Measurements from ENCODE around the gene TBL1Y.
A peak's percentile ranks its signal among the peaks of the same experiment; 100 is the strongest.

TBL1Y gene

GRCh38 chrY:6948378-6948777 is 37.9 kb downstream of the TBL1Y start:
- no peak overlapping the region for H2AFZ ChIP-seq (ENCODE audit: low read depth, low read length)
- TF ChIP-seq EZH2phosphoT487 (IDR thresholded peaks at IDR 0.05; ENCODE audit: low read depth): no peak
- no peak for TF ChIP-seq CTCF (IDR thresholded peaks at IDR 0.05; ENCODE audit: low read depth, low read length)
- H3K9me3 ChIP-seq (ENCODE audit: insufficient read depth, low read length): no peaks in the 10 kb centered on the region
- no peaks in the 10 kb centered on the region for H4K20me1 ChIP-seq (ENCODE audit: insufficient read depth, low read length)
- no peak overlapping the region for H3K4me3 ChIP-seq (ENCODE audit: low read length)
- no peak overlapping the region for H3K27ac ChIP-seq (ENCODE audit: low read length)
- no peaks in the 10 kb centered on the region for H3K4me1 ChIP-seq (ENCODE audit: low read length)
- no peaks in the 10 kb centered on the region for H3K36me3 ChIP-seq (replicated peaks; ENCODE audit: low read depth, low read length)
- no peak overlapping the region for H3K9ac ChIP-seq (ENCODE audit: low read length)
- H3K79me2 ChIP-seq (ENCODE audit: low read length): no peaks in the 10 kb centered on the region
- no peak overlapping the region for H3K4me2 ChIP-seq (ENCODE audit: low read length)
- H3K27me3 ChIP-seq (ENCODE audit: low read depth, low read length): no peaks in the 10 kb centered on the region

GRCh38 chrY:6949947-6950346 is 39.5 kb downstream of the TBL1Y start:
- Histone ChIP-seq H3K27me3 (ENCODE audit: low read depth, low read length) (no peaks in the 10 kb centered on the region), H3K79me2 (ENCODE audit: low read length) (no peaks in the 10 kb centered on the region), H3K4me3 (ENCODE audit: low read length) (no peak overlapping the region), H3K9ac (ENCODE audit: low read length) (no peak overlapping the region), H4K20me1 (ENCODE audit: insufficient read depth, low read length) (no peaks in the 10 kb centered on the region), H3K36me3 (replicated peaks; ENCODE audit: low read depth, low read length) (no peaks in the 10 kb centered on the region), H3K4me2 (ENCODE audit: low read length) (no peak overlapping the region), H3K27ac (ENCODE audit: low read length) (no peak overlapping the region), H3K4me1 (ENCODE audit: low read length) (no peaks in the 10 kb centered on the region), H2AFZ (ENCODE audit: low read depth, low read length) (no peak overlapping the region), H3K9me3 (ENCODE audit: insufficient read depth, low read length) (no peaks in the 10 kb centered on the region)
- TF ChIP-seq CTCF (IDR thresholded peaks at IDR 0.05; ENCODE audit: low read depth, low read length) (no peak), EZH2phosphoT487 (IDR thresholded peaks at IDR 0.05; ENCODE audit: low read depth) (no peak)

GRCh38 chrY:6964732-6965131 is 54.2 kb downstream of the TBL1Y start:
- H3K36me3 ChIP-seq (replicated peaks; ENCODE audit: low read depth, low read length): no peaks in the 10 kb centered on the region
- no peaks in the 10 kb centered on the region for H3K4me1 ChIP-seq (ENCODE audit: low read length)
- H3K79me2 ChIP-seq (ENCODE audit: low read length): no peaks in the 10 kb centered on the region
- no peak overlapping the region for H3K9ac ChIP-seq (ENCODE audit: low read length)
- H3K27me3 ChIP-seq (ENCODE audit: low read depth, low read length): no peaks in the 10 kb centered on the region
- no peak overlapping the region for H3K4me3 ChIP-seq (ENCODE audit: low read length)
- no peak overlapping the region for H3K27ac ChIP-seq (ENCODE audit: low read length)
- H3K9me3 ChIP-seq (ENCODE audit: insufficient read depth, low read length): no peaks in the 10 kb centered on the region
- H4K20me1 ChIP-seq (ENCODE audit: insufficient read depth, low read length): no peaks in the 10 kb centered on the region
- TF ChIP-seq CTCF (IDR thresholded peaks at IDR 0.05; ENCODE audit: low read depth, low read length): peak; percentile 52
- no peak for TF ChIP-seq EZH2phosphoT487 (IDR thresholded peaks at IDR 0.05; ENCODE audit: low read depth)
- H3K4me2 ChIP-seq (ENCODE audit: low read length): peak overlapping the region; percentile 46; the same call in 1 of the 2 replicates
- no peak overlapping the region for H2AFZ ChIP-seq (ENCODE audit: low read depth, low read length)

GRCh38 chrY:6966521-6966920 is 56.0 kb downstream of the TBL1Y start:
- Histone ChIP-seq H2AFZ (ENCODE audit: low read depth, low read length) (no peak overlapping the region), H3K9me3 (ENCODE audit: insufficient read depth, low read length) (no peaks in the 10 kb centered on the region), H3K9ac (ENCODE audit: low read length) (no peak overlapping the region), H3K27me3 (ENCODE audit: low read depth, low read length) (no peaks in the 10 kb centered on the region), H3K36me3 (replicated peaks; ENCODE audit: low read depth, low read length) (no peaks in the 10 kb centered on the region), H3K79me2 (ENCODE audit: low read length) (no peaks in the 10 kb centered on the region), H4K20me1 (ENCODE audit: insufficient read depth, low read length) (no peaks in the 10 kb centered on the region), H3K4me2 (ENCODE audit: low read length) (no peak overlapping the region), H3K27ac (ENCODE audit: low read length) (no peak overlapping the region), H3K4me3 (ENCODE audit: low read length) (no peak overlapping the region), H3K4me1 (ENCODE audit: low read length) (no peaks in the 10 kb centered on the region)
- TF ChIP-seq CTCF (IDR thresholded peaks at IDR 0.05; ENCODE audit: low read depth, low read length) (no peak), EZH2phosphoT487 (IDR thresholded peaks at IDR 0.05; ENCODE audit: low read depth) (no peak)

Measured in OCI-LY3 (cell line).